Upper lobe of left lung (tissue), 6 donors: ENCODE data around the gene ADGRD1. TPM values are rescaled to one million over a fixed set of nuclear protein-coding genes. Genes with fewer than 3 reads are reported as not detected.
A peak's percentile ranks its signal among the peaks of the same experiment; 100 is the strongest.
"Not testable (repeated sequence)": the region's sequence is repeated elsewhere in the genome, so short reads cannot be mapped to it uniquely, and the experiment has no call there.

Source experiments
- ATAC-seq, 2 donors: fragments of 200-7000 bp; cut with Tn5 transposase; one replicate each; pipeline ENCODE4 v1.9.1; 2022; ENCODE audit warnings: mild to moderate bottlenecking in 2 of 2, moderate library complexity in 2 of 2; ENCODE audit not compliant: low FRiP score in 2 of 2
- DNase-seq, 2 donors: peaks; one replicate each; pipeline ENCODE4 v3.0.0-alpha.2; 2019 to 2020
- H3K27ac ChIP-seq, 4 donors: fragments of 200-600 bp; sonication (generic); one replicate each; pipeline ENCODE4 v1.5.1; 2016 to 2019
- H3K27me3 ChIP-seq, 4 donors: fragments of 200-600 bp; sonication (generic); one replicate each; pipeline ENCODE4 v1.5.1; 2017 to 2019
- H3K36me3 ChIP-seq, 4 donors: fragments of 200-600 bp; sonication (generic); one replicate each; pipeline ENCODE4 v1.5.1; 2016 to 2019
- H3K4me1 ChIP-seq, 4 donors: fragments of 200-600 bp; sonication (generic); one replicate each; pipeline ENCODE4 v1.5.1; 2018 to 2019
- H3K4me3 ChIP-seq, 4 donors: fragments of 200-600 bp; sonication (generic); one replicate each; pipeline ENCODE4 v1.5.1; 2017 to 2019; ENCODE audit warnings: mild to moderate bottlenecking in 2 of 4, moderate library complexity in 1 of 4
- H3K9me3 ChIP-seq, 4 donors: fragments of 200-600 bp; sonication (generic); one replicate each; pipeline ENCODE4 v1.5.1; 2018 to 2019
- EP300 ChIP-seq, 4 donors: sonication (generic); formaldehyde crosslinking; IDR thresholded peaks; one replicate each; pipeline ENCODE4 v1.5.1; 2017; ENCODE audit warnings: antibody characterized with exemption in 4 of 4, control low read depth in 2 of 4
- POLR2A ChIP-seq, 4 donors: fragments of 450-650 bp; IDR thresholded peaks; one replicate each; pipeline ENCODE4 v1.5.1; 2016 to 2017; ENCODE audit warnings: antibody characterized with exemption in 4 of 4, mild to moderate bottlenecking in 2 of 4
- POLR2AphosphoS5 ChIP-seq, 2 donors: sonication (generic); formaldehyde crosslinking; IDR thresholded peaks; one replicate each; pipeline ENCODE4 v1.5.1; 2017; ENCODE audit warnings: antibody characterized with exemption in 2 of 2
- WGBS, 2 donors: methylation state at CpG; one replicate each; pipeline ENCODE4 v1.1.5; 2017 to 2018; 5-methylcytosine and 5-hydroxymethylcytosine counted together
- total RNA-seq, 6 donors: library from RNA; depleted of rRNA in 4 of 6; stranded (reverse); fragments of >200 nt in 4 of 6; gene quantifications; one replicate each; pipeline versions ENCODE4 v1.1.0 to v1.2.1, GENCODE V29; 2016 to 2021
- TF ChIP-seq, protein P1 (sequence below), 6 experiments: fragments of 450-650 bp in 4 of 6; fragments of 200-600 bp in 2 of 6; sonication (generic) in 2 of 6; IDR thresholded peaks; one replicate each; pipeline ENCODE4 v1.5.1; 2016 to 2019; ENCODE audit warnings: antibody characterized with exemption in 6 of 6
- donor health status: DM: no; HTN: no; CAD: no; lungs with moderate emphysema.
- donor health status: DM: no; HTN: yes; CAD: no; lungs with severe emphysema.

The ADGRD1 gene
- 100 to 1,000 TPM in 2 of 6 donors, 10 to 100 TPM in 4; 84.2 to 124 (median 94.7) TPM for total RNA-seq

GRCh38 chr12:130953771-130954543, at the start of gene ADGRD1:
Gene ADGRD1, plus strand, starts transcription at chr12:130953907. Its CDS starts 559 bp downstream, at chr12:130954466.
- 4 to 10% methylated on average over 24 of the region's 24 CpGs for WGBS, 2 donors

GRCh38 chr12:130904064-130904463, 49.6 kb upstream of the ADGRD1 start:
- Histone ChIP-seq H3K4me1 (no peaks in the 10 kb centered on the region), H3K27ac (no peak overlapping the region), H3K9me3 (no peaks in the 10 kb centered on the region), H3K36me3 (no peaks in the 10 kb centered on the region), H3K4me3 (no peak overlapping the region), H3K27me3 (no peaks in the 10 kb centered on the region)
- TF ChIP-seq EP300 (IDR thresholded peaks at IDR 0.05) (no peak), POLR2A (IDR thresholded peaks at IDR 0.05) (no peak), POLR2AphosphoS5 (IDR thresholded peaks at IDR 0.05) (no peak)
- TF ChIP-seq, protein P1, sequence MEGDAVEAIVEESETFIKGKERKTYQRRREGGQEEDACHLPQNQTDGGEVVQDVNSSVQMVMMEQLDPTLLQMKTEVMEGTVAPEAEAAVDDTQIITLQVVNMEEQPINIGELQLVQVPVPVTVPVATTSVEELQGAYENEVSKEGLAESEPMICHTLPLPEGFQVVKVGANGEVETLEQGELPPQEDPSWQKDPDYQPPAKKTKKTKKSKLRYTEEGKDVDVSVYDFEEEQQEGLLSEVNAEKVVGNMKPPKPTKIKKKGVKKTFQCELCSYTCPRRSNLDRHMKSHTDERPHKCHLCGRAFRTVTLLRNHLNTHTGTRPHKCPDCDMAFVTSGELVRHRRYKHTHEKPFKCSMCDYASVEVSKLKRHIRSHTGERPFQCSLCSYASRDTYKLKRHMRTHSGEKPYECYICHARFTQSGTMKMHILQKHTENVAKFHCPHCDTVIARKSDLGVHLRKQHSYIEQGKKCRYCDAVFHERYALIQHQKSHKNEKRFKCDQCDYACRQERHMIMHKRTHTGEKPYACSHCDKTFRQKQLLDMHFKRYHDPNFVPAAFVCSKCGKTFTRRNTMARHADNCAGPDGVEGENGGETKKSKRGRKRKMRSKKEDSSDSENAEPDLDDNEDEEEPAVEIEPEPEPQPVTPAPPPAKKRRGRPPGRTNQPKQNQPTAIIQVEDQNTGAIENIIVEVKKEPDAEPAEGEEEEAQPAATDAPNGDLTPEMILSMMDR (IDR thresholded peaks at IDR 0.05), result no peak
- WGBS, 2 donors, result 87 to 91% methylated on average over 2 of the region's 2 CpGs
- DNase-seq, result no peak
- ATAC-seq, result no peak

More at GRCh38 chr12:130953771-130954543, at the start of gene ADGRD1:
- Histone ChIP-seq H3K4me3 (peak within 1 kb of the TSS; percentile 35 to 57 (median 50)), H3K27me3 (no peaks in the 10 kb centered on the region), H3K27ac (peak within 1 kb of the TSS; percentile 63 to 81 (median 75)), H3K4me1 (peaks cover 0 to 17% (median 12%) of the 10 kb centered on the region in 4 donors), H3K9me3 (no peaks in the 10 kb centered on the region), H3K36me3 (no peaks in the 10 kb centered on the region)
- DNase-seq, result peak; percentile 81
- peak; percentile 89 for ATAC-seq
- TF ChIP-seq POLR2AphosphoS5 (IDR thresholded peaks at IDR 0.05) (peak; percentile 69 to 86), EP300 (IDR thresholded peaks at IDR 0.05) (peak in 1 of 4 donors; percentile 31), POLR2A (IDR thresholded peaks at IDR 0.05) (peak in 2 of 4 donors; percentile 53 to 78)
- TF ChIP-seq, protein P1 (IDR thresholded peaks at IDR 0.05), result no peak

DNA sequence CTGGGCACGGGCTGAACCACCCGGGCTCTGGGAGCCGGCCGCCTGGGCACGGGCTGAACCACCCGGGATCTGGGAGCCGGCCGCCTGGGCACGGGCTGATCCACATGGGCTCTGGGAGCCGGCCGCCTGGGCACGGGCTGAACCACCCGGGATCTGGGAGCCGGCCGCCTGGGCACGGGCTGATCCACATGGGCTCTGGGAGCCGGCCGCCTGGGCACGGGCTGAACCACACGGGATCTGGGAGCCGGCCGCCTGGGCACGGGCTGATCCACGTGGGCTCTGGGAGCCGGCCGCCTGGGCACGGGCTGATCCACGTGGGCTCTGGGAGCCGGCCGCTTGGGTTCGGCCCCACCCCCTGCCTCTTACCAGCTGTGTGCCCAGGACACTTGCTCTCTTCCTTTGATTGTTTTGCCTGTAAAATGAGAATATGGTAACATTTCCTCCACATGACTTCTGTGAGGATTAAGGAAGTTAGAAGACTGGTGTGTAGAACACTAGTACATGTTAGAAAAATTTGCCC, 48.7 kb upstream of the ADGRD1 start:
- H3K27me3 ChIP-seq, H3K9me3 ChIP-seq, H3K4me1 ChIP-seq, ATAC-seq, H3K36me3 ChIP-seq, H3K27ac ChIP-seq, H3K4me3 ChIP-seq: not testable (repeated sequence)
- 84% methylated on average over 12 of the region's 31 CpGs; no CpG with 5 or more reads in 1 of the 2 donors for WGBS, 2 donors
- DNase-seq, result peak in 1 of 2 donors; percentile 51

- no peak overlapping the region for H3K27ac ChIP-seq
- H3K9me3 ChIP-seq, result peaks cover 0 to 5% (median 0%) of the 10 kb centered on the region in 4 donors
- no peaks in the 10 kb centered on the region for H3K4me1 ChIP-seq
- no peak overlapping the region for H3K4me3 ChIP-seq
- TF ChIP-seq POLR2A (IDR thresholded peaks at IDR 0.05), result no peak
- TF ChIP-seq EP300 (IDR thresholded peaks at IDR 0.05), result no peak
- TF ChIP-seq, protein P1 (IDR thresholded peaks at IDR 0.05), result no peak
- no peak for TF ChIP-seq POLR2AphosphoS5 (IDR thresholded peaks at IDR 0.05)
- DNase-seq (peak in 1 of 2 donors; percentile 44), ATAC-seq (no peak)
- H3K27me3 ChIP-seq, result no peaks in the 10 kb centered on the region
- WGBS, 2 donors, result 88 to 93% methylated on average over 4 of the region's 4 CpGs
- H3K36me3 ChIP-seq, result no peaks in the 10 kb centered on the region
These were observed 44.6 kb upstream of the ADGRD1 start for GRCh38 chr12:130909111-130909510.

GRCh38 chr12:130911193-130911592, 42.5 kb upstream of the ADGRD1 start:
- no peak for DNase-seq
- WGBS, 2 donors, result 55 to 95% methylated on average over 1 of the region's 1 CpG
- Histone ChIP-seq H3K4me3 (no peak overlapping the region), H3K4me1 (peaks cover 0 to 5% (median 2%) of the 10 kb centered on the region in 4 donors), H3K36me3 (no peaks in the 10 kb centered on the region), H3K9me3 (peaks cover 0 to 5% (median 0%) of the 10 kb centered on the region in 4 donors), H3K27ac (no peak overlapping the region), H3K27me3 (no peaks in the 10 kb centered on the region)
- ATAC-seq, result no peak
- TF ChIP-seq POLR2A (IDR thresholded peaks at IDR 0.05), result no peak
- no peak for TF ChIP-seq POLR2AphosphoS5 (IDR thresholded peaks at IDR 0.05)
- TF ChIP-seq EP300 (IDR thresholded peaks at IDR 0.05), result no peak
- TF ChIP-seq, protein P1 (IDR thresholded peaks at IDR 0.05), result no peak
